Esophagus squamous epithelium (tissue), 5 donors: ENCODE results near the gene MFAP2. TPM values are rescaled to one million over a fixed set of nuclear protein-coding genes. Genes with fewer than 3 reads are reported as not detected.

Experiments used
- DNase-seq: peaks from one replicate; lab custom pipeline; 2025; lab: John Stamatoyannopoulos, UW
- H3K27ac ChIP-seq, 4 donors: fragments of 200-600 bp; sonication (generic); one replicate each; pipeline ENCODE4 v1.5.1; 2016 to 2019; ENCODE audit warnings: mild to moderate bottlenecking in 1 of 4
- H3K27me3 ChIP-seq, 4 donors: fragments of 200-600 bp; sonication (generic); 1 replicate in 3 of 4; 2 replicates in 1 of 4; pipeline versions ENCODE4 v1.5.1 to v1.6.0; 2017 to 2021; ENCODE audit warnings: antibody characterized with exemption in 1 of 4
- H3K36me3 ChIP-seq, 3 donors: fragments of 200-600 bp; sonication (generic); one replicate each; pipeline ENCODE4 v1.5.1; 2016 to 2019
- H3K4me1 ChIP-seq, 3 donors: fragments of 200-600 bp; sonication (generic); one replicate each; pipeline ENCODE4 v1.5.1; 2017 to 2019
- H3K4me3 ChIP-seq, 4 donors: fragments of 200-600 bp; sonication (generic); 1 replicate in 3 of 4; 2 replicates in 1 of 4; pipeline ENCODE4 v1.5.1; 2016 to 2019; ENCODE audit warnings: mild to moderate bottlenecking in 2 of 4, moderate library complexity in 1 of 4
- H3K9me3 ChIP-seq, 3 donors: fragments of 200-600 bp; sonication (generic); one replicate each; pipeline ENCODE4 v1.5.1; 2016 to 2019
- POLR2A ChIP-seq, 4 donors: fragments of 450-650 bp; IDR thresholded peaks; one replicate each; pipeline ENCODE4 v1.6.1; 2017; ENCODE audit warnings: antibody characterized with exemption in 4 of 4, mild to moderate bottlenecking in 4 of 4, moderate library complexity in 3 of 4
- WGBS, 2 donors: methylation state at CpG; one replicate each; pipeline ENCODE4 v1.1.5; 2018; 5-methylcytosine and 5-hydroxymethylcytosine counted together
- intact Hi-C: fragments of 100-400 bp; cut with DNase I; formaldehyde crosslinking; loops from one replicate; pipeline ENCODE4 v1.15.0; 2022
- total RNA-seq, 4 donors: library from RNA; depleted of rRNA; stranded (reverse); fragments of >200 nt; gene quantifications; one replicate each; pipeline ENCODE4 v1.1.0, GENCODE V29; 2016
- TF ChIP-seq, protein P1 (sequence below), 6 experiments: fragments of 450-650 bp in 4 of 6; fragments of 200-600 bp in 2 of 6; sonication (generic) in 2 of 6; IDR thresholded peaks; one replicate each; pipeline ENCODE4 v1.5.1; 2016 to 2019; ENCODE audit warnings: antibody characterized with exemption in 6 of 6, mild to moderate bottlenecking in 4 of 6, moderate library complexity in 4 of 6
- donor health status: DM: yes; HTN: yes; CAD: no.

MFAP2 gene, protein sequence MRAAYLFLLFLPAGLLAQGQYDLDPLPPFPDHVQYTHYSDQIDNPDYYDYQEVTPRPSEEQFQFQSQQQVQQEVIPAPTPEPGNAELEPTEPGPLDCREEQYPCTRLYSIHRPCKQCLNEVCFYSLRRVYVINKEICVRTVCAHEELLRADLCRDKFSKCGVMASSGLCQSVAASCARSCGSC
- total RNA-seq: 10 to 100 TPM in 1 of 4 donors, 1 to 10 TPM in 1, under 1 TPM in 1, not detected in 1; 0.70 to 10.5 (median 4.2) TPM

GRCh38 chr1:16980473-16981268, at the start of gene MFAP2:
MFAP2 (minus strand) TSS chr1:16980620; CDS start chr1:16978273, 2,347 bp downstream.
- H3K4me3 ChIP-seq: peak within 1 kb of the TSS; percentile 35 to 73 (median 46)
- peaks cover 16 to 67% (median 25%) of the 10 kb centered on the region in 3 donors for H3K4me1 ChIP-seq
- intact Hi-C loops: no loop called here
- H3K27me3 ChIP-seq: peaks cover 0 to 31% (median 0%) of the 10 kb centered on the region in 4 donors
- no peaks in the 10 kb centered on the region for H3K9me3 ChIP-seq
- peak within 1 kb of the TSS; percentile 30 to 78 (median 69) for H3K27ac ChIP-seq
- TF ChIP-seq, protein P1, sequence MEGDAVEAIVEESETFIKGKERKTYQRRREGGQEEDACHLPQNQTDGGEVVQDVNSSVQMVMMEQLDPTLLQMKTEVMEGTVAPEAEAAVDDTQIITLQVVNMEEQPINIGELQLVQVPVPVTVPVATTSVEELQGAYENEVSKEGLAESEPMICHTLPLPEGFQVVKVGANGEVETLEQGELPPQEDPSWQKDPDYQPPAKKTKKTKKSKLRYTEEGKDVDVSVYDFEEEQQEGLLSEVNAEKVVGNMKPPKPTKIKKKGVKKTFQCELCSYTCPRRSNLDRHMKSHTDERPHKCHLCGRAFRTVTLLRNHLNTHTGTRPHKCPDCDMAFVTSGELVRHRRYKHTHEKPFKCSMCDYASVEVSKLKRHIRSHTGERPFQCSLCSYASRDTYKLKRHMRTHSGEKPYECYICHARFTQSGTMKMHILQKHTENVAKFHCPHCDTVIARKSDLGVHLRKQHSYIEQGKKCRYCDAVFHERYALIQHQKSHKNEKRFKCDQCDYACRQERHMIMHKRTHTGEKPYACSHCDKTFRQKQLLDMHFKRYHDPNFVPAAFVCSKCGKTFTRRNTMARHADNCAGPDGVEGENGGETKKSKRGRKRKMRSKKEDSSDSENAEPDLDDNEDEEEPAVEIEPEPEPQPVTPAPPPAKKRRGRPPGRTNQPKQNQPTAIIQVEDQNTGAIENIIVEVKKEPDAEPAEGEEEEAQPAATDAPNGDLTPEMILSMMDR (IDR thresholded peaks at IDR 0.05): no peak
- no peak for TF ChIP-seq POLR2A (IDR thresholded peaks at IDR 0.05)
- H3K36me3 ChIP-seq: peaks cover 0 to 2% (median 0%) of the 10 kb centered on the region in 3 donors
- 24 to 35% methylated on average over 6 of the region's 53 CpGs for WGBS, 2 donors
- DNase-seq: no peak

GRCh38 chr1:17030206-17030605, 49.8 kb upstream of the MFAP2 start:
- Histone ChIP-seq H3K27me3 (no peaks in the 10 kb centered on the region), H3K9me3 (no peaks in the 10 kb centered on the region), H3K4me3 (no peak overlapping the region), H3K4me1 (no peaks in the 10 kb centered on the region), H3K36me3 (peaks cover 20 to 99% (median 36%) of the 10 kb centered on the region in 3 donors), H3K27ac (no peak overlapping the region)
- no peak for TF ChIP-seq POLR2A (IDR thresholded peaks at IDR 0.05)
- TF ChIP-seq, protein P1 (IDR thresholded peaks at IDR 0.05): no peak
- WGBS, 2 donors: 33 to 37% methylated on average over 4 of the region's 4 CpGs
- no peak for DNase-seq
- intact Hi-C loops: no loop called here

DNA sequence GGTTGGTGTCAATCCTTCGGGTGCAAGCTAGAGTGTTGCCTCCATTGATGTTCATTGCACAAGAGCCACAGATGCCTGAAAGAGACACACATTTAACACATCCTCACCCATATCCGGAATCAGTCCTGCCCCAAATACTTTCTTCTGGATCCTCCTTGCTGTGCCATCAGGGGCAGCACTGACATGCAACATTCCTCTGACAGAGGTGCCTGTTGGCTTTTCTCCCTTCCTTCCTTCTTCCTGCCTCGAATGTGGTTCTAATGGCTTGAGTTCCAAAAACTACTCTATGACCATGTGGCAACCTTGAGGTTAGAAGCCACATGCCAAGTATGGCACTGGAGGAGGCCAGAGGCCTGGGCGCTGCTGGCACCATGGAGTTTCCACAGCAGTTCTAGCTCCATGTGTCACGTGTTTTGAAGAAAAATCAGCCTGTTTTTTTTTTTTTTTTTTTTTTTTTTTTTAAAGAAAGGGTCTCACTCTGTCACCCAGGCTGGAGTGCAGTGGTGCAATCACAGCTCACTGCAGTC, 48.3 kb upstream of the MFAP2 start:
- H3K36me3 ChIP-seq: peaks cover 30 to 100% (median 49%) of the 10 kb centered on the region in 3 donors
- TF ChIP-seq, protein P1 (IDR thresholded peaks at IDR 0.05): no peak
- no peak for TF ChIP-seq POLR2A (IDR thresholded peaks at IDR 0.05)
- H3K4me3 ChIP-seq: no peak overlapping the region
- 73 to 82% methylated on average over 5 of the region's 5 CpGs for WGBS, 2 donors
- intact Hi-C loops: no loop called here
- no peaks in the 10 kb centered on the region for H3K4me1 ChIP-seq
- H3K27me3 ChIP-seq: no peaks in the 10 kb centered on the region
- H3K27ac ChIP-seq: peak overlapping the region in 1 of 4 donors; percentile 5
- DNase-seq: no peak
- no peaks in the 10 kb centered on the region for H3K9me3 ChIP-seq

GRCh38 chr1:17027900-17028299, 47.5 kb upstream of the MFAP2 start:
- Histone ChIP-seq H3K36me3 (peaks cover 29 to 100% (median 57%) of the 10 kb centered on the region in 3 donors), H3K9me3 (no peaks in the 10 kb centered on the region), H3K4me3 (no peak overlapping the region), H3K27ac (no peak overlapping the region), H3K27me3 (no peaks in the 10 kb centered on the region), H3K4me1 (no peaks in the 10 kb centered on the region)
- intact Hi-C loops: no loop called here
- DNase-seq: no peak
- 57 to 64% methylated on average over 2 of the region's 2 CpGs for whole genome bisulfite sequencing, 2 donors
- TF ChIP-seq, protein P1 (IDR thresholded peaks at IDR 0.05): no peak
- TF ChIP-seq POLR2A (IDR thresholded peaks at IDR 0.05): no peak

GRCh38 chr1:17027403-17027802, 47.0 kb upstream of the MFAP2 start:
- no peak for DNase-seq
- no peaks in the 10 kb centered on the region for H3K9me3 ChIP-seq
- no peaks in the 10 kb centered on the region for H3K27me3 ChIP-seq
- no peaks in the 10 kb centered on the region for H3K4me1 ChIP-seq
- intact Hi-C loops: no loop called here
- TF ChIP-seq, protein P1 (IDR thresholded peaks at IDR 0.05): no peak
- no peak for TF ChIP-seq POLR2A (IDR thresholded peaks at IDR 0.05)
- no peak overlapping the region for H3K4me3 ChIP-seq
- no peak overlapping the region for H3K27ac ChIP-seq
- 65 to 98% methylated on average over 4 to 5 of the region's 5 CpGs for WGBS, 2 donors
- H3K36me3 ChIP-seq: peaks cover 28 to 100% (median 56%) of the 10 kb centered on the region in 3 donors
